ENCODE results near the gene NCAPG2. TPM values are rescaled to one million over a fixed set of nuclear protein-coding genes. Genes with fewer than 3 reads are reported as not detected.

The NCAPG2 gene
- total and polyA plus RNA-seq, 2 of the 13 experiments (the other 11 are each of a cell fraction or from before 2014, with no cell fraction given): 15.1 to 30.7 TPM

DNA sequence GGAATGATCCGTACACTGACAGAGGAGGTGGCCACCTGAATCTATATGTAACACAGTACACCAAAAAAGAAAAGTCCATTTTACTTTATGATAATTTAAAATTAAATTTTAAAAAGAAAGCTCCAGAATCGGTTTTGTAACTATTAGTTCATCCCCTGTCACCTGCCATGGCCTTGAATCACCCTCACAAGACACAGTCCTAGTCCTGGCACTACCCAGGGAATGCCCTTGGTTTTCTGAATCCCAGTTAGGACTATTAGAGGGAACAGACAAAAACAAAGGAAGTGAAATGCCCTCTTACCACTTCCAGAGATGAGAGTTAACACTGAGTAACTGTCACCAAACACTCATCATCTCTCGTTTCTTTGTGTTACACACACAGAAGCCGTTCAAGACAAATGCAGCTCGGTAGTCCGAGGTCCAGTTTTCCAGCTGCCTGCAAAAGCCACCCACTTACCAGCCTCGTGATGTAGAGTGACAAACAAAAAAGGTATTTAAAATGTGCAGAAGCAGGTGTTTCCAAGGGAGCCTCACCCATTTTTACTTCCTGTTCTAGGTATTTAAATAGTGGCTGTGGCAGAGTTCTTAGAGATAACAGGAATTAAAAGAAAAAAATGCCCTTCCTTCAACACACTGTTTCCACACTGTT is 123.0 kb downstream of the NCAPG2 start (continued):
- TF ChIP-seq ZBTB2 (CRISPR knock-in tag; IDR thresholded peaks at IDR 0.05; ENCODE audit: low read depth) (no peak), NFE2L2 (IDR thresholded peaks at IDR 0.05; ENCODE audit: low read length) (no peak), ZMAT3 (CRISPR knock-in tag; conservative IDR thresholded peaks at IDR 0.05) (peak; percentile 71; the same call in 1 of the 2 replicates), ZNF644 (CRISPR knock-in tag; IDR thresholded peaks at IDR 0.05; ENCODE audit: low read depth) (no peak), ZBTB38 (CRISPR knock-in tag; IDR thresholded peaks at IDR 0.05) (no peak), ZNF605 (CRISPR knock-in tag; IDR thresholded peaks at IDR 0.05) (no peak), MNT (IDR thresholded peaks at IDR 0.05) (peak; percentile 21; the same call in 1 of the 2 replicates), ZNF792 (CRISPR knock-in tag; IDR thresholded peaks at IDR 0.05) (0 out of 2 replicates have a peak, but pooled peaks have one; percentile 23), FLYWCH1 (CRISPR knock-in tag; IDR thresholded peaks at IDR 0.05) (no peak), NFKB2 (CRISPR knock-in tag; IDR thresholded peaks at IDR 0.05; ENCODE audit: borderline replicate concordance) (no peak), ZNF609 (CRISPR knock-in tag; IDR thresholded peaks at IDR 0.05; ENCODE audit: borderline replicate concordance) (peak; percentile 58; the same call in 1 of the 2 replicates), ZGPAT (CRISPR knock-in tag; IDR thresholded peaks at IDR 0.05) (peak; percentile 82), ZNF740 (CRISPR knock-in tag; IDR thresholded peaks at IDR 0.05) (no peak), HDAC2 (CRISPR knock-in tag; IDR thresholded peaks at IDR 0.05) (peak; percentile 65; the same call in 1 of the 2 replicates), SATB2 (CRISPR knock-in tag; IDR thresholded peaks at IDR 0.05) (no peak), ZNF263 (CRISPR knock-in tag; IDR thresholded peaks at IDR 0.05) (no peak), ETV5 (CRISPR knock-in tag; IDR thresholded peaks at IDR 0.05; ENCODE audit: borderline replicate concordance) (peak; percentile 89; the same call in 1 of the 2 replicates), ZNF264 (CRISPR knock-in tag; IDR thresholded peaks at IDR 0.05) (peak; percentile 53), ZSCAN9 (CRISPR knock-in tag; IDR thresholded peaks at IDR 0.05; ENCODE audit: borderline replicate concordance) (peak; percentile 78; the same call in 1 of the 2 replicates), NR2F2 (IDR thresholded peaks at IDR 0.05; ENCODE audit: borderline replicate concordance, low read depth) (no peak), ATF7 (IDR thresholded peaks at IDR 0.05) (no peak), ATF7 (CRISPR knock-in tag; IDR thresholded peaks at IDR 0.05) (no peak)

All from HepG2 (cell line).